ENCODE data around the gene DNAH3. TPM values are rescaled to one million over a fixed set of nuclear protein-coding genes. Genes with fewer than 3 reads are reported as not detected.
"Not testable (repeated sequence)": the region's sequence is repeated elsewhere in the genome, so short reads cannot be mapped to it uniquely, and the experiment has no call there.

The DNAH3 gene
- polyA plus RNA-seq, 3 donors: 0.36 to 0.61 (median 0.38) TPM

GRCh38 chr16:21076186-21076883 lies 74.3 kb downstream of the DNAH3 start:
- DNase-seq: no peak

- DNase-seq: no peak
Measured at GRCh38 chr16:21075252-21075651, 75.4 kb downstream of the DNAH3 start.

DNA sequence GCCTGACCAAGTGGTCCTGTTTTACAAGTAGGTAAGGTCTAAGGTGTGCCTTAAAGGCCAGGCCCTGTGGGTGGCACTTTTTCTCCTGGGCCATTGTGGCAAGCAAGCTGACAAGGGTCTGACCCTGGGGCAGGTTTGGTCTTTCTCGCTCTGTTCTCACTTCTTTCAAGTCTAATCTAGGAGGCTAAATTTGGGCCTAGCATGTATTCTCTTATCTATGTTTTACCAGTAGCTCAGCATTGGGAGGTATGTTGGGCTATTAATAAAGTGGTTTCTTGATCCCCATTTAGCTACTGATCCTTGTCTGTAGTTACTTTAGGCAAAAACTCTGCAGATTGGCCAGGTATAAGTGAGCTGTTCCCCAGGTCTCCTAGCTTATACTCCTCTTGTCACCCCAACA lies 77.7 kb downstream of the DNAH3 start:
- DNase-seq: no peak

- DNase-seq: no peak
Measured at GRCh38 chr16:21071741-21072140, 78.9 kb downstream of the DNAH3 start.

- no peak for DNase-seq
Measured at GRCh38 chr16:21070564-21070963, 80.1 kb downstream of the DNAH3 start.

DNA sequence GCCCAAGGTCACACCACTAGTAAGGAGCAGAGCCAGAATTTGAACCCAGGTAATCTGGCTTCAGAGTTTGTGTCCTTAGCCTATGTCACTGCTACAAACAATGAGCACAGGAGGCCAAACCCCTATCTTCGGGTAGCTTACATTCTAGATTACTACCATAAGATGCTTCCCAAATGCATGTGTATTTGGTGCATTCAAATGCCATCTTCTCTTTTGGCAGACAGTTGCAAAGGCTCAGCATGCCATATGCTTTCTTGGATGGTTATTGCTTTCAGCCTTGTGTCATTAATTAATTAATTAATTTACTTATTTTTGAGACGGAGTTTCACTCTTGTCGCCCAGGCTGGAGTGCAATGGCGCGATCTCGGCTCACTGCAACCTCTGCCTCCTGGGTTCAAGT lies 80.7 kb downstream of the DNAH3 start:
- DNase-seq: no peak

DNA sequence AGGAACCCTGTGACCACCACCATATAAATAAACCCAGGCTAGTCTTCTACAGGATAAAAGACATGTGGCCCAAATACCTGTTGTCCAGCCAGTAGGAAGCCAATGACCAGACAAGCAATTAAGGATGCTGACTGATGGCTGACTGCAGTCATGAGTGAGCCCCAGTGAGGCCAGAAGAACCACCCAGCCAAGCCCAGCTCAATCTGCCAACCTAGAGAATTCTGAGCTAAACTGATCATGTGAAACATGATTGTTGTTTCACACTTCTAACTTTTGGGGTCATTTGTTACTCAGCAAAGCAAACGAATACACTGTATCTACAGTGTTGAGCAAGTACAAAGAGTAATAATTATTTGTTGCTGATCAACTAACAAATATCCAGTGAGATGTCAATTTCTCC lies 86.4 kb downstream of the DNAH3 start:
- DNase-seq: no peak

DNA sequence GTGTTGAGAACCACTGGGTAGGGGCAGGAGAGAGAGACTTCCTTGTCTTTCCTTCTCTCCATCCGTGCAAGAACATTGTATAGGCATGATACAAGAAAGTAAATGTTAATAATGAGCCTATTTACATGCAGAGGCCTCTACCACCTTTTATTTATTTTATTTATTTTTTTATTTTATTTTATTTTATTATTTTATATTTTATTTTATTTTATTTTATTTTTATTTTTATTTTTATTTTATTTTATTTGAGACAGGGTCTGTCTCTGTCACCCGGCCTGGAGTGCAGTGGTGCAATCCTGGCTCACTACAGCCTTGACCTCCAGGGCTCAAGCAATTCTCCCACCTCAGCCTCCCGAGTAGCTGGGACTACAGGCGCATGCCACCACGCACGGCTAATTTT lies 87.3 kb downstream of the DNAH3 start:
- not testable (repeated sequence) for DNase-seq

DNA sequence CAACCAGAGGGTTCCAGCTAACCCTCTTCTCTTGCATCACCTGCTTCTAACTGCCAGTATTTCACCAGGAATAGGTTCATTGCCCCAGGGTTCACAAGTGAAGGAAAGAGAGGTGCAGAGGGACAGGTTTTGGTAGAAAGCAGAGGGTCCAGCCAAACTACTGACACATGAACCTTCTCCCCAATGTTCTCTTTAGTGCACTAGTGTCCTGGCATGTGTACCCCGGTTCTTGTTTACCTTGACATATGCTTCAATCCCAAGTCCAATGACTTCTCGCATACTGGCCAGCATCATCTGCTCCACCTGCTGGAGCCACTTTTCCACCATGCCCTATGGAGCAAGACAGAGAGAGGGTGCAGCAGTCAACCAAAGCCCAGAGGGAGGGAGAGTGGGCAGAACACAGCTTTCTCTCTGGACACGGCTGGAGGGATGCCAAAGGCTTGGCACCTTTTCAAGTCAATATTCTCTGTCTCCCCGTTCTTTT lies 90.6 kb downstream of the DNAH3 start:
- DNase-seq: no peak

DNA sequence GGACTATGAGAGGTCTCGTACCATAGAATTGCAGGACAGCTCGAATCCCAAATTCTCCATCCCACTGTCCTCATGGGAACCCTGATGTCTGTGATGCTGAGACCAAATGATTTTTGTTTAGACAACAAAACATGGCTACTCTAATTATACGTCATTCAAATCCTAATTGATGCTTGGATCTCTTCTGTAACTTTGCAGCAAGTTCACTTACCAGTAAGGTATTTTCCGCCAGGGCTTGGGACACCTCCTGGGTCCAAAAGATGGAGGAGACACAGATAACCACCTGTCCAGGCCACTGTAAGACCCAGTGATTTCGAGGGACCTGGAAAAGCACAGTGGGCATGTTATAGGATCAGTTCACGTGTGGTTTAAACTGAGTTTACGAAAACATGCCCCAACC lies 92.8 kb downstream of the DNAH3 start:
- DNase-seq: no peak

DNA sequence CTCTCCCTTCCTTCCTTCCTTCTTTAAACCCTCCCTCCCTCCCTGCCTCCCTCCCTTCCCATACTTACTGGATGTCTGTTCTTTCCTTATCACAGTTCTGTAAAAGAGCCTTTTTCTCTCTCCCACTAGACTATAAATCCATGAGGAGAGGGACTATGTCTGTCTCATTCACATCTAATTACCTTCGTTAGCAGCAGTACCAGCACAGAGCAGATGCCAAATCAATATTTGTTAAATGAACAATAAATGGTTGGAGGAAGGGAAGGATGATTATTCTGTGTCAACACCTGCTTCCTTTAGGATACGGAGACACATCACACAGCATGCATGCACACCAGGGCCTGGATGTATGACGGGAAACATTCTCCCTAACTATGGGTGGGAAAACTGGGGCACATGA lies 94.2 kb downstream of the DNAH3 start:
- no peak for DNase-seq

- not testable (repeated sequence) for DNase-seq
Measured at GRCh38 chr16:21055738-21056137, 94.9 kb downstream of the DNAH3 start.

GRCh38 chr16:21053590-21053989 lies 97.1 kb downstream of the DNAH3 start:
- DNase-seq: no peak

GRCh38 chr16:21048091-21048912 lies 102.3 kb downstream of the DNAH3 start:
- not testable (repeated sequence) for DNase-seq

DNA sequence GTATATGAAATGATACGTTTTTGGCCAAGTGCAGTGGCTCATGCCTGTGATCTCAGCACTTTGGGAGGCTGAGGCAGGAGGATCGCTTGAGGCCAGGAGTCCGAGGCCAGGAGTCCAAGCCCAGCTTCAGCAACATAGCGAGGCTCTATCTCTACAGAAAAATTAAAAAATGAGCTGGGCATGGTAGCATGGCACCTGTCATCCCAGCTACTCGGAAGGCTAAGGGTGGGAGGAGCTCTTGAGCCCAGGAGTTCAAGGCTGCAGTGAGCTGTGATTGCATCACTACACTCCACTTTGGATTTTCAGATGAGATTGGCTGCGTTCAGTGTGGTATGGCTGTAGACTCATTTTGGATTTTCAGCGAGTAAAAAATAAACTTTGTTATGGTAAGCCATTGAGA lies 112.4 kb downstream of the DNAH3 start:
- no peak for DNase-seq

- no peak for DNase-seq
Measured at GRCh38 chr16:21037736-21038135, 112.9 kb downstream of the DNAH3 start.

DNA sequence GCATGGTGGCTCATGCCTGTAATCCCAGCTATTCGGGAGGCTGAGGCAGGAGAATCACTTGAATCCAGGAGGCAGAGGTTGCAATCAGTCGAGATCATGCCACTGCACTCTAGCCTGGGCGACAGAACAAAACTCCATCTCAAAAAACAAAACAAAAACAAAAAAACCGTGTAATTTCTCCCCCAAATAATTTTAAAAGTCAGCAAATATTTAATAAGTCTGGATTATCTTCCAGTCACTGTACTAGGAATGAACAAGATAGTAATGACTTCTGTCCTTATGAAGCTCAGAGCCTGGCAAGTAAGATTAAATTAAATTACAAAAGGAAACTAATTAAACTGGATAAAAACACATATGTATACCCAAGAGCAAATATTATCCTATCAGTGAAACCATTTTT lies 113.5 kb downstream of the DNAH3 start:
- DNase-seq: no peak

- DNase-seq: no peak
Measured at GRCh38 chr16:21036471-21036870, 114.2 kb downstream of the DNAH3 start.

DNA sequence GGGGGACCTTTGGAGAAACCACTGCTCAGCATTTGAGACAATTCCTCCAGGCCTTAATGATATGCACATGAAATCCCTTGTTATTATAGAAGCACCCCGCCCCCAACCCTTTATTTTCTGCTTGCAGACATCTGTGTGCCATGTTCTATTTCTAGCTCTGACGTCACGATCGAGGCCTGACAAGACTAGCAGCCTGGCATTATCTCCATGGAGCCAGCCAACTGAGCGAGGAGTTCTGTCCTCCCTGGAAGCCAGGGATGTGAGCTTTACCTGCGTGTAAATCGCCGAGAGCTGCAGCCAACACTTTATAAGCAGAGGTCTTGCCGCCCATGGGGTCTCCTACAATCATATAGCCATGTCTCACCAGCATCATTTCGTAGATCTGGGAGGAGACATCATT lies 116.9 kb downstream of the DNAH3 start:
- DNase-seq: no peak

- DNase-seq: no peak
Measured at GRCh38 chr16:21033264-21033663, 117.4 kb downstream of the DNAH3 start.

DNA sequence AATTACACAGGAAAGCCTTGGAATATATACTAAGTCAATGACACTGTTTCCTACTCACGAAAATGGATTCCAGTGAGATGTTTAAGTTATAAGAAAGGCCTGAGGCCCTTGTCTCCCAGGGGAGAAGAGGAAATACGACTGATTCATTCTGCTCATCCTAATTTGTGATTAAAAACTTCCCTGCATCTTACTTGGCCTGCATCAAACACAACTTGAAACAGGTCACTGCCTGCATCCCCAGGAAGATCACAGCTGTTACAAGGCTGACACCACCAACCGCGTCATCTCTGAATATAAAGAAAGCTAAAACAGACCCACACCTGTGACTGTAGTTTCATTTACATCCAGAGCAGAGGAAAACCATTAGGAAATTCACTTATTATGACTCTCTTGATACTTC lies 121.9 kb downstream of the DNAH3 start:
- no peak for DNase-seq

- DNase-seq: no peak
Measured at GRCh38 chr16:21026846-21027245, 123.8 kb downstream of the DNAH3 start.

DNA sequence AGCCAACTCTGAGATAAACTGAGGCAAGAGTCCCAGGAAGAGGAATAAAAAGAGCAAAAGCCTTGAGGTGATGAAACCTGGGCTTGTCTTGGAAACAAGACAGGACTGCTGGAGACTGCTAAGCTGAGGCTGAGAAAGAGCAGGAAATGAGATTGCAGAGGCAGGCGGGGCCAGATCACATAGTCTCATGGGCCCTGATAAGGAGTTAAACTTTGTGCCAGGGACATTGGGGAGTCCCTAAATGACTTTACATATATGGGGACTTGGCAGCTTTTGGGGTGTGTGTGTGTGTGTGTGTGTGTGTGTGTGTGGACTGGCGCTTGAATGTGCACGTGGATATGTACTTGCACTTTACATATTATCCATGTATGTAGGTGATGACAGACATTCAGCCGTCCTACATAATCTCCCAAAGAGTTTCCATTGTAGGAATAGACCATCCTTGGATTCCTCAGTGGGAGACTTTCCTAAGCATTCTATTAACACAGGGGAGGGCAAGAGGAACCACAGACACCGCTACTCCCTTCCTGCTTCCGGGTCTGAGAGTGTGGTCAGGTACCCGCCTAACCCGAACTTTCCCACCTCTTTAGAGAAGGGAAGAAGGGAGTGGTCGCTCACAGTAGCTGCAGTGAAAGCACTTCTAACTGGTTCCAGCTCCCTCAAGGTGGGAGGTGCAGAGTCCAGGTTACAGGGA lies 127.0 kb downstream of the DNAH3 start:
- no peak for DNase-seq

All from renal pelvis (tissue), 4 donors.